Measurements from ENCODE around the gene C1QC. TPM values are rescaled to one million over a fixed set of nuclear protein-coding genes. Genes with fewer than 3 reads are reported as not detected.
A peak's percentile ranks its signal among the peaks of the same experiment; 100 is the strongest.

C1QC gene
- 100 to 1,000 TPM in 1 of 2 donors, 10 to 100 TPM in 1; 41.3 to 554 TPM for total RNA-seq
- 100 to 1,000 TPM; 125 to 335 TPM for polyA plus RNA-seq
- long read RNA-seq, donor 1, transcript C1QC-203 (3 exons, 1,163 nt) = major isoform, 16 of 20 reads
- long read RNA-seq, donor 1, partial matches to known transcripts = 0 of 20 reads
- long read RNA-seq, donor 1, other reads (novel, unspliced or antisense) = 0 of 20 reads
- long read RNA-seq, donor 2, transcript C1QC-203 (3 exons, 1,163 nt) = major isoform, 11 of 21 reads
- long read RNA-seq, donor 2, partial matches to known transcripts = 9 of 21 reads
- long read RNA-seq, donor 2, other reads (novel, unspliced or antisense) = 0 of 21 reads
- long read RNA-seq, donor 3, transcript C1QC-203 (3 exons, 1,163 nt) = major isoform, 8 of 9 reads
- long read RNA-seq, donor 3, partial matches to known transcripts = 0 of 9 reads
- long read RNA-seq, donor 3, other reads (novel, unspliced or antisense) = 0 of 9 reads
- long read RNA-seq, donor 4, transcript C1QC-203 (3 exons, 1,163 nt) = major isoform, 11 of 11 reads
- long read RNA-seq, donor 4, partial matches to known transcripts = 0 of 11 reads
- long read RNA-seq, donor 4, other reads (novel, unspliced or antisense) = 0 of 11 reads
- long read RNA-seq, donor 5, transcript C1QC-203 (3 exons, 1,163 nt) = major isoform, 10 of 24 reads
- long read RNA-seq, donor 5, partial matches to known transcripts = 13 of 24 reads
- long read RNA-seq, donor 5, other reads (novel, unspliced or antisense) = 0 of 24 reads

- DNase-seq (no peak), ATAC-seq (ENCODE audit: insufficient read depth, low FRiP score) (peak; percentile 19)
- Histone ChIP-seq H3K4me3 (no peak within 1 kb of the TSS), H3K27ac (ENCODE audit: low read depth in 1 of 2, low read length in 1 of 2) (peak within 1 kb of the TSS in 1 of 2 donors; percentile 54), H3K4me1 (ENCODE audit: control insufficient read depth in 5 of 5, insufficient read depth in 5 of 5, low read length in 5 of 5) (peaks cover 0 to 3% (median 0%) of the 10 kb centered on the region in 5 donors), H3K9ac (ENCODE audit: insufficient read depth in 1 of 2, low read length in 2 of 2) (no peak within 1 kb of the TSS), H3K9me3 (ENCODE audit: control insufficient read depth in 4 of 4, insufficient read depth in 3 of 4, low read length in 3 of 4) (no peaks in the 10 kb centered on the region), H3K36me3 (ENCODE audit: control insufficient read depth in 4 of 4, insufficient read depth in 4 of 4, low read length in 4 of 4) (no peaks in the 10 kb centered on the region), H3K27me3 (ENCODE audit: control insufficient read depth in 3 of 3, insufficient read depth in 3 of 3, low read length in 2 of 3) (no peaks in the 10 kb centered on the region)
- WGBS, 2 donors = 61 to 72% methylated on average over 8 of the region's 8 CpGs
- TF ChIP-seq CTCF (IDR thresholded peaks at IDR 0.05; ENCODE audit: control extremely low read depth, extremely low read depth) = no peak
These were observed at the start of gene C1QC for GRCh38 chr1:22643381-22643780. Gene C1QC, plus strand, starts transcription at chr1:22643633. Its CDS starts 391 bp downstream, at chr1:22644024.

- Histone ChIP-seq H3K9me3 (ENCODE audit: control insufficient read depth in 4 of 4, insufficient read depth in 3 of 4, low read length in 3 of 4) (no peaks in the 10 kb centered on the region), H3K4me1 (ENCODE audit: control insufficient read depth in 5 of 5, insufficient read depth in 5 of 5, low read length in 5 of 5) (no peaks in the 10 kb centered on the region), H3K9ac (ENCODE audit: insufficient read depth in 1 of 2, low read length in 2 of 2) (no peak overlapping the region), H3K27me3 (ENCODE audit: control insufficient read depth in 3 of 3, insufficient read depth in 3 of 3, low read length in 2 of 3) (peaks cover 0 to 36% (median 7%) of the 10 kb centered on the region in 3 donors), H3K27ac (ENCODE audit: low read depth in 1 of 2, low read length in 1 of 2) (no peak overlapping the region), H3K4me3 (no peak overlapping the region), H3K36me3 (ENCODE audit: control insufficient read depth in 4 of 4, insufficient read depth in 4 of 4, low read length in 4 of 4) (no peaks in the 10 kb centered on the region)
- 72 to 76% methylated on average over 10 of the region's 10 CpGs for WGBS, 2 donors
- no peak for DNase-seq
- no peak for TF ChIP-seq CTCF (IDR thresholded peaks at IDR 0.05; ENCODE audit: control extremely low read depth, extremely low read depth)
- ATAC-seq (ENCODE audit: insufficient read depth, low FRiP score) = no peak
These were observed 49.0 kb upstream of the C1QC start for GRCh38 chr1:22594396-22594795.

GRCh38 chr1:22595108-22595507, 48.3 kb upstream of the C1QC start:
- Histone ChIP-seq H3K4me3 (no peak overlapping the region), H3K27me3 (ENCODE audit: control insufficient read depth in 3 of 3, insufficient read depth in 3 of 3, low read length in 2 of 3) (peaks cover 0 to 42% (median 7%) of the 10 kb centered on the region in 3 donors), H3K9me3 (ENCODE audit: control insufficient read depth in 4 of 4, insufficient read depth in 3 of 4, low read length in 3 of 4) (no peaks in the 10 kb centered on the region), H3K4me1 (ENCODE audit: control insufficient read depth in 5 of 5, insufficient read depth in 5 of 5, low read length in 5 of 5) (no peaks in the 10 kb centered on the region), H3K36me3 (ENCODE audit: control insufficient read depth in 4 of 4, insufficient read depth in 4 of 4, low read length in 4 of 4) (no peaks in the 10 kb centered on the region), H3K27ac (ENCODE audit: low read depth in 1 of 2, low read length in 1 of 2) (no peak overlapping the region), H3K9ac (ENCODE audit: insufficient read depth in 1 of 2, low read length in 2 of 2) (no peak overlapping the region)
- no peak for TF ChIP-seq CTCF (IDR thresholded peaks at IDR 0.05; ENCODE audit: control extremely low read depth, extremely low read depth)
- WGBS, 2 donors = 71 to 84% methylated on average over 7 of the region's 7 CpGs
- ATAC-seq (ENCODE audit: insufficient read depth, low FRiP score) (no peak), DNase-seq (no peak)
